ELF-1 (cell line): Measurements from ENCODE around the gene TKTL2.
A peak's percentile ranks its signal among the peaks of the same experiment; 100 is the strongest.

Source experiments
- DNase-seq: peaks from one replicate; pipeline ENCODE4 v3.0.0-alpha.2; 2016; ENCODE audit warnings: low read depth, low spot score

Gene TKTL2

DNA sequence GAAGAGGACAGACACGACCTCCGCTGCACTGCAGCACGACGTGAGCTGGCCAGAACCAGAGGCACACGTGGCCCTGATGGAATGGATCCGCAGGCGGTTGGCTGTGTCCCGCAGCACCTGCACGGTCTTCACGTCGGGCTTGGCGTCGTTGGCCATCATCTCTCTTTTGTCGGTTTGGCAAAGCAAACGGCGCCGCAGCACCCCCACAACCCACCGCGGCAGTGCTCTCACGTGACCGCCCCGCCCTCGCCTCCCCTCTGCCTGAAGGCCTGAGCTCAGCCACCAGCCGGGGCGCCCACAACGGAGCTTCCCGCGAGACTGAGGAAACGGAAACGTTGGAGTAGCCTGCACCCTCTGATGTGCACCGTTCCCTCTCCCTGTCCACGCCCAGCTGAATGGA, at the start of gene TKTL2:
Gene TKTL2 (minus strand): TSS at position 179 of the 400 bp plus-strand sequence. CDS start 20 bp downstream, at position 159.
- DNase-seq, result no peak

DNA sequence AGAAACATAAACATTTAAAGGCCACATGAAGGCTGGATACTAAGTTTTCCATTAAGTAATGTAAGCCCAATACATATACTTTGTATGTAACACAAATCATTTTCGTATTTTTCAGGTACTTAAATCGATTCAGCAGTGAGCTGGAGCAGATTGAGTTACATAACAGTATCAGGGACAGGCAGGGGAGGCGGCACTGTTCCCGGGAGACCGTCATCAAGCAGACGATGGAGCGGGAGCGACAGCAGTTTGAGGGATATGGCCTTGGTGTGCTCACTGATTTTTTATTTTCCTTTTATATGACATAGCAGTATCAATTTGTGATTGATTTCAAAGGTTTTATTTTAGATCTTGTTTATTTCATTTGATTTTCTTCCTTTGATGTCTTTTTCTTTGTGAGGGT, 41.6 kb upstream of the TKTL2 start:
- no peak for DNase-seq

DNA sequence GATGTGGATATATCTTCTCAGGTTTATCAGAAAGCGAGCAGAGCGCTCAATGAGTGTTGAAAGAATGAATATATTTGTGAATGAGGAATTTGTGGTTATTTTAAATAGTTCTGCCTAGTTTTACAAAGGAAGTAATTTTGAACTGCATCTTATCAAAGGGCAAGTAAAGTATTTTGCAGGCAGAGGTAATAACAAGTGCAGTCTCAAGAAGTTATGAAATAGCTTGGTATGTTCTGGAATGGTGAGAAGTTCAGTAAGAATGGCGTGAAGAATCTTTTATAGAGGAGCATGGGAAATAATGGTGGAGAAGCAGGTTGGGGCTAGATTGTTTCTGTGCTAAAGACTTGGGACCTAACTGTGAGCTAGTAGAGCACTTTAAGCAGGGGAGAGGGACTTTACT, 31.8 kb upstream of the TKTL2 start:
- no peak for DNase-seq

DNA sequence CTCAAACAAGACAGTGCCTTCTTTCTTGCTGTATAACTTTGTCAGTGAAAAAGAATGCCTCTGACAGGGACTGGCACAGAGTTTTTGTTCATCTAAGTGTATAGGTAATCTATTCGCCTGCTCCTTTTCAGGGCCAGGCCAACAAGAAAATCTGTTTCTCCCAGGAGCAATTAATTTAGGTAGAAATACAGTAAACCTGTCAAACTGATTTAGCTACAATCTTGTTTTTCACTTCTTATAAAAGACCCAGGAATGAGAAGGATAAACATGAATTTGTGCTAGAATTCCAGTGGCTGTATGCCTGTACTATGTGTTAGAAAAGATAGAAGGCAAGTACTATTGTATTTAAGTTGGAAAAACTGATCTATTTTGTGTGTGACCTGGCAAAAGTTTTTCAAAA, 27.0 kb upstream of the TKTL2 start:
- no peak for DNase-seq

- DNase-seq, result no peak
Measured at GRCh38 chr4:163495900-163496299, 22.3 kb upstream of the TKTL2 start.

GRCh38 chr4:163494360-163495241, 21.0 kb upstream of the TKTL2 start, which contains the start of gene TMA16:
Gene TMA16, plus strand, starts transcription at chr4:163494690. Its CDS starts 112 bp downstream, at chr4:163494802.
- DNase-seq, result peak; percentile 97

DNA sequence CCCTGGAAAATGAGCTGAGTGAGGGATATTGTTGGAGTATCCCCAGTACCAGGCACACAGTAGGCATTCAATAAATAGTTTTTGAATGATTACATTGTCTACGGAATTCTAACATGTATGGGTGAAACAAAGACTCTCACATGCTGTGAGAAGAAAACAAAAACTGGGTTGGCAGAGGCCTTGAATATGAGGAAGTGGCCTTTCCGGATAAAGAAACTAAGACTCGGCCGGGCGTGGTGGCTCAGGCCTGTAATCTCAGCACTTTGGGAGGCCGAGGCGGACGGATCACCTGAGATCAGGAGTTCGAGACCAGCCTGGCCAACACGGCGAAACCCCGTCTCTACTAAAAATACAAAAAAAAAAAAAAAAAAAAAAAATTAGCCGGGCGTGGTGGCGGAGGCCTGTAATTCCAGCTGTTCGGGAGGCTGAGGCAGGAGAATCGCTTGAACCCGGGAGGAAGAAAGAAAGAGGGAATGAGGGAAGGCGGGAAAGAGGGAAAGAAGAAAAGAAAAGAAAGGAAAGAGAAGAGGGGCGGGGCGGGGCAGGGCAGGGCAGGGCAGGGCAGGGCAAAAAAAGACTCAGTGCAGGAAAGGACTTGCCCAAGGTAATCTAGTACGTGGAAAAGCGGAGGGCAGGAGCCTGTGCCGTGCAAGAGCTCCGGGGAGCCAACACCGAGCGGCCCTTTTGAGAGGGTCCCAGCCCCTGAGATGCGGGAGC, 20.2 kb upstream of the TKTL2 start:
- DNase-seq, result no peak

DNA sequence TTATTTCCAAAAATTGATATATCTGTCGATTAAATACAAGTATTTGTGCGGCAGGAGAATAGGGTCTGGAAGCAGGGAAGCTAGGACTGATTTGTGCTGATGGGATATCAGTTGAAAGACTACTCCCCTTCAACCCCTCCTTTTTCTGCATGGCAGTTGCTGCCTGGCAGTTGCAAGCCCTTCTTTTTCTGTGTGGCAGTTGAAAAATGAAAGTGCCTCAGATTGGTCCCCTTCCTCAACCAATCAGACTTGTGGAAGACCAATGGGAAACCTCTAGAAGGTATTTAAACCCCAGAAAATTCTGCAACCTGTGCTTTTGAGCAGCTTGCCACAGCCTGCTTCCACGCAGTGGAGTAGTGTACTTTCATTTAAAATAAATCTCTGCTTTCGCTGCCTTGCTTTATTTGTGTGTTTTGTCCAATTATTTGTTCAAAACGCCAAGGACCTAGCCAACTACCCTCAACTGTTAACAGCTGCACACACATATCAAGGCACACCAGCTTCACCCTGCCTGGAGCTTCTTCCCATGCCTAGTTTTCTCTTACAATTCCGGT, 19.5 kb upstream of the TKTL2 start:
- DNase-seq, result peak; percentile 17

DNA sequence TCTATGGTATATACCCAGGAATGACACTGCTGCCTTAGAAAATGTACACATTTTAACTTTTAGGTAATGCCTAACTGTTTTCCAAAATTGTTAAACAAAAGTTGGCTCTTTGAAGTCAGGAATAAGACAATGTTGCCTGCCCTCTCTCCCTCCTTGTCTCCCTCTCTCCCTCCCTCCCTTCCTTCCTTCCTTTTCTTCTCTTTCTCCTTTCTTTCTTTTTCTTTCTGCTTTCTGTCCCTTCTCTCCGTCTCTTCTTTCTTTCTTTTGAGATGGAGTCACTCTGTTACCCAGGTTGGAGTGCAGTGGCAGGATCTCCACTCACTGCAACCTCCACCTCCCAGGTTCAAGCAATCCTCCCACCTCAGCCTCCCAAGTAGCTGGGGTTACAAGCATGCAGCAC, 16.4 kb upstream of the TKTL2 start:
- no peak for DNase-seq

GRCh38 chr4:163486321-163486720, 12.8 kb upstream of the TKTL2 start:
- DNase-seq, result no peak

DNA sequence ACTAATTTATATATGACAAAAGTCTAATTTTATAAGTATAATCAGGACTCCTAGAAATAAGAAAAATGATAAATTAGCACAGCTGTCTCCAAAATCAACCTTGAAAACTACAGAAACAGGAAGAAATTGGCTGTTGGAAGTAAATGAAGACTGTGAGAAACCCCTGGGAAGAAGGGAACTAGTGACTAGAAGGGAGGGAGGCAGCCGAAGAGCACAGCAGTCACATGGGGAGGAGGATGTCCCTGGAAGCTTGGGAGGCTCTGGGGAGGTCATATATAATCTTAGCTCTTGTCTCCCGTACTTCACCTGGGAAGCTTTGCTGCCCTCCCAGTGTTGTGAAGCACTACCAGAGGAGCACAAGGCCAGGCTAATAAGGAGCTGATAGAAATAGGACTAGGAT, 12.0 kb upstream of the TKTL2 start:
- no peak for DNase-seq

- DNase-seq, result peak; percentile 51
Measured at GRCh38 chr4:163484906-163485305, 11.4 kb upstream of the TKTL2 start.

- DNase-seq, result no peak
Measured at GRCh38 chr4:163482190-163482589, 8.6 kb upstream of the TKTL2 start.

DNA sequence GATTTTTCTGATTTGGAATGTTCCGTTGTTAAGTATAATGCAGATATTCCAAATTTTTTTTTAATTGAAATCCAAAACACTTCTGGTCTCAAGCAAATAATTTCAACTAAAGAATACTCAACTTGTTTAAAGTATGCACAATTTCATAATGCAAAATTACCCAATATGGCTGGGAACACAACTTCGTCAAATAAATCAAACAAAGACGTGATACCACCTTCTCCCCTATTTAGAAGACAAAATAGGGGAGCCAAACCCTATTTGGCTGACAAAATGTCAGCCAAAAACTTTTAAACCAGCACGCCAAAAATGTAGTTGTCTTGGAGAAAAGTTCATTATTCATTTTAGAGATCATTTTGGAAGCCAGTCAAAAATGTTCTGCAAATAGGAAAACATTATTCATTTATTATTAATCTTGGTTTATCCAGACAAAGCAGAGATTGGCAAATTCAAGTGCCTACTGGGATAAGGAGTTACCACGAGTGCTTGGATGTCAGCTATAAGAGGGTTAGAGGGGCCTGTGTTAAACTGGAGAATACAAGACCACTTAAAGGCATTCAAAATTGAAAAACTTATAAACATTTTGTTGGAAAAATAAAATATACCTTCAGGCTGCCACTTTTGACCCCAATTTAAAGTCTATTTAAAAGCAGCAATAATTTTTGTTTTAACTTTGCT, 3.3 kb upstream of the TKTL2 start:
- DNase-seq, result no peak

GRCh38 chr4:163474027-163474426, 473 bp upstream of the TKTL2 start:
- no peak for DNase-seq

GRCh38 chr4:163473130-163473529, 424 bp downstream of the TKTL2 start:
- DNase-seq, result no peak

DNA sequence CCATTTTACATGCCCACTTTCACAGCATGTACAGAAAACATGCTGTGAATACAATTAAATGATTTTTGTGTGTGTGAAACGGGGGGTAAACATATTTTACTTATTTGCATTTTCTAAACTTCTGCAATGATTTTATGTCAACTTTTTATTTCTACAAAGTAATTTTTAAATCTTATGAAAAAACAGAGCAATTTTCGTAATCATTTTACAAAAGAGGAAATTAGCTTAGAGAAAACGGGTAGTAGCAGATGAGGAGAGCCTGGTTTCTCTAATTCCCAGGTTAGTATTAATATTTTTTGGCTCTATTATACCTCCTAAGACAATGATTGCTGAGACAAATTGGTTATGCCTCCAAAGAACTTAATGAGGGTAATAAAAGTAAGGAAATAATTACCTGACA, 3.2 kb downstream of the TKTL2 start:
- no peak for DNase-seq

DNA sequence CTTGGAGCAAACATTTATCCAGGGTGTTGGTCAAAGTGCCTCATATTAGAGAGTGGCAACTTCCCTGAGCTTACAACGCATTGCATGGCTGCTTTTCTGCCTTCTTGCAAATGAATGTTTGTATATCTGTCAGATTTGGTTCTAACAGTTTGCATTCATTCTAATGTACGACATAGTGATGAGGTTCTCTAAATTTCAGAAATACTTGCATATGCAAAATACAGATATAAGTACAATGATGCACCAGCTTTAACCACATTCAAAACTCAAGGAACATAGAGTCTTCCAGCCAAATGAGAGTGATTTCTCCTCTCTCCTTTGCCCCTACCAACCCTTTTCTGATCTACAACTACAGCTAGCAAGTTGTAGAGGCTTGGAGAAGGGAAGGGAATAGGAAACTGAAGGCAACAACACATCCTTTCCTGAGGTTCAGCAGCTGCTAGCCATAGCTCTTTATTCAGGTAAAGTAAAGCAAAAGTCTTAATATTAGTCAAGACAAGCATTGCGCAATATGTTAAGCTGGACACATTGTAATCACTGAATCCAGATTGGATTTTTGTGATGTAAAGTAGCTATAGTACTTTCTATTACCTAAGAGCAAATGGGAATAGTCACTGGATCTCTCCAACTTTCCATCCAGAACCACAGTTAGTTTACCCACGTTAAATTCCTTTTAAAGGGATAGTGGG, 6.3 kb downstream of the TKTL2 start:
- DNase-seq, result no peak

- no peak for DNase-seq
Measured at GRCh38 chr4:163462556-163462955, 11.0 kb downstream of the TKTL2 start.

DNA sequence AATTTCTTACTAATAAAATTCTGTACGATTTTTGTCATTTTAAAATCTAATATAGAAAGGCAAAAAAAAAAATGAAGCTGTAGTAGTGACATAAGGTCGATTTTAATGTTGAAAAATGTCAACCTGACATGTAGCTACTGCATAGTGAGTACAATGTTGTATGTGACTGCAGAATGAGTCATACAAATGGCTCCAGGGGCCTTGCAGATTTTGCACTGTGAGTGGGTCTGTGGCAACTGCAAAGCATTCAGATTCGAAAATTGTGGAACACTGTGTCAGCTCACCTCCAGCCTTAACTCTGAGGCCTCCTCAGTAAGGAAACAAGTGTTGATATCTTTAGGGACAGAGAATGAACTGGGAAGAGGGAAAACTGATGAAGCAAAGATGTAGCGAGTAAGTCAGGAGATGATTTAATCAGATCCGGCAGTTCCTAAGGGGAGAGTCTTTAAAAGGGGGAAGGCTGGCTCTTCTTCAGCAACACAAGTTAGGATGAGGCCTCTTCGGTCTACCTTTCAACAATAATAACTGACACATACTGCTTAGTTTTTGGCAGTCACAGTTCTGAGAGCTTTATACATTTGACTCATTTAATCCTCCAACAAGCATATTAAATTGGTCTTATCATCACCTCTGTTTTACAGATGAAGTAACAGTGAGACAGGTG, 24.9 kb downstream of the TKTL2 start:
- no peak for DNase-seq

DNA sequence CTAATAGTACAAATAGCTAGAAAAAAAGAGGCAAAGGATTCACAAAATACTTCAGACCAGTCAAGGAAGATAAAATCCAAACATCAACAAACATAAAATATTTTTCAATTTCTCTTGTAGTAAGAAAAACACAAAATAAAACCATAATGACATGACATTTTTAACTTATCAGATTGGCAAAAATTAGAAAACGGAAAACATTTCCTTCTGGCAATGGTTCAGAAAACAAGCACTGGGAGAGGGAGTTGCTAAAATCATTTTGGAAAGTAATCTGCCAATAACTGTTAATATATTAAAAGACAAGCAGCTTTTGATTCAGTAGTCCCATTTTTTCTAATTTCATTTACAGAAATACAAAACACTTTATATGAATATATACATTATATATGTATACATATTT, 26.1 kb downstream of the TKTL2 start:
- no peak for DNase-seq
